ENCODE results near the gene DNAH11.

GRCh38 chr7:21947946-21948345 lies 405.1 kb downstream of the DNAH11 start:
- TF ChIP-seq CTCF (IDR thresholded peaks at IDR 0.05) (no peak), POLR2AphosphoS5 (IDR thresholded peaks at IDR 0.05) (no peak)
